Naive B cell (primary cell): Measurements from ENCODE around the gene BLZF1. TPM values are rescaled to one million over a fixed set of nuclear protein-coding genes. Genes with fewer than 3 reads are reported as not detected.
"Not testable (repeated sequence)": the region's sequence is repeated elsewhere in the genome, so short reads cannot be mapped to it uniquely, and the experiment has no call there.

Experiments
- ATAC-seq, 2 donors: fragments of 150-1000 bp; cut with Tn5 transposase; 2 replicates each; pipeline ENCODE4 v1.10.0; 2021; ENCODE audit warnings: low read depth in 2 of 2, mild to moderate bottlenecking in 2 of 2, moderate library complexity in 2 of 2
- DNase-seq: peaks from one replicate; pipeline ENCODE4 v3.0.0; 2022
- H3K27ac Mint-ChIP-seq, 6 donors: one replicate each; pipeline ENCODE4 v1.8.0; 2020 to 2022; ENCODE audit warnings: mild to moderate bottlenecking in 6 of 6, mixed read lengths in 6 of 6, moderate library complexity in 5 of 6, inconsistent platforms in 2 of 6
- H3K27me3 Mint-ChIP-seq, 3 donors: one replicate each; pipeline ENCODE4 v1.8.0; 2021 to 2022; ENCODE audit warnings: mixed read lengths in 3 of 3, mild to moderate bottlenecking in 1 of 3
- H3K36me3 Mint-ChIP-seq, 2 donors: one replicate each; pipeline ENCODE4 v1.8.0; 2020 to 2022; ENCODE audit warnings: mixed read lengths in 2 of 2, inconsistent platforms in 1 of 2, mild to moderate bottlenecking in 1 of 2
- H3K4me1 Mint-ChIP-seq, 3 donors: one replicate each; pipeline ENCODE4 v1.8.0; 2020 to 2022; ENCODE audit warnings: mixed read lengths in 3 of 3, inconsistent platforms in 1 of 3, mild to moderate bottlenecking in 1 of 3, moderate library complexity in 1 of 3
- H3K4me3 Mint-ChIP-seq, 8 donors: one replicate each; pipeline ENCODE4 v1.8.0; 2020 to 2022; ENCODE audit warnings: mild to moderate bottlenecking in 8 of 8, mixed read lengths in 8 of 8, moderate library complexity in 8 of 8, inconsistent platforms in 2 of 8
- H3K9me3 Mint-ChIP-seq, 7 donors: one replicate each; pipeline ENCODE4 v1.8.0; 2020 to 2022; ENCODE audit warnings: mixed read lengths in 7 of 7, mild to moderate bottlenecking in 5 of 7, inconsistent platforms in 2 of 7, moderate library complexity in 1 of 7
- polyA plus RNA-seq, 6 donors: library from polyadenylated mRNA; unstranded; fragments of 300-500 nt; fragmentation: Illumina TruSeq; gene quantifications; one replicate each; pipeline ENCODE4 v1.2.3, GENCODE V29; 2021; ENCODE audit warnings: low read depth in 6 of 6

BLZF1 gene
- polyA plus RNA-seq, 6 donors from 2014 or later: 10.3 to 12.6 (median 11.0) TPM

- DNase-seq: no peak
- Mint-ChIP-seq H3K9me3 (peaks cover 5 to 15% (median 10%) of the 10 kb centered on the region in 7 donors), H3K27ac (peak overlapping the region in 2 of 6 donors; percentile 3 to 51), H3K36me3 (peaks cover 17 to 21% of the 10 kb centered on the region in 2 donors), H3K4me3 (no peak overlapping the region), H3K4me1 (peaks cover 10 to 24% (median 15%) of the 10 kb centered on the region in 3 donors), H3K27me3 (no peaks in the 10 kb centered on the region)
- no peak for ATAC-seq
Measured at GRCh38 chr1:169338617-169339016, 29.4 kb upstream of the BLZF1 start.

- ATAC-seq (no peak), DNase-seq (no peak)
- peak overlapping the region in 1 of 8 donors; percentile 3 for H3K4me3 Mint-ChIP-seq
- H3K36me3 Mint-ChIP-seq: peaks cover 17 to 21% of the 10 kb centered on the region in 2 donors
- H3K27me3 Mint-ChIP-seq: no peaks in the 10 kb centered on the region
- H3K27ac Mint-ChIP-seq: peak overlapping the region in 1 of 6 donors; percentile 81
- H3K9me3 Mint-ChIP-seq: peaks cover 2 to 15% (median 8%) of the 10 kb centered on the region in 7 donors
- peaks cover 10 to 17% (median 15%) of the 10 kb centered on the region in 3 donors for H3K4me1 Mint-ChIP-seq
Measured at GRCh38 chr1:169339773-169340172, 28.2 kb upstream of the BLZF1 start.

- Mint-ChIP-seq H3K27me3 (no peaks in the 10 kb centered on the region), H3K4me3 (peak overlapping the region in 1 of 8 donors; percentile 5), H3K36me3 (peaks cover 12 to 13% of the 10 kb centered on the region in 2 donors), H3K4me1 (peaks cover 10 to 17% (median 15%) of the 10 kb centered on the region in 3 donors), H3K9me3 (peaks cover 1 to 11% (median 4%) of the 10 kb centered on the region in 7 donors), H3K27ac (peak overlapping the region in 1 of 6 donors; percentile 19)
- no peak for DNase-seq
- ATAC-seq: no peak
Measured at GRCh38 chr1:169340882-169341281, 27.1 kb upstream of the BLZF1 start.

GRCh38 chr1:169342096-169342495, 25.9 kb upstream of the BLZF1 start:
- DNase-seq, H3K27me3 Mint-ChIP-seq, ATAC-seq, H3K4me3 Mint-ChIP-seq: not testable (repeated sequence)
- Mint-ChIP-seq H3K9me3 (peaks cover 0 to 11% (median 3%) of the 10 kb centered on the region in 7 donors), H3K27ac (peak overlapping the region in 1 of 6 donors; percentile 39), H3K4me1 (peaks cover 10 to 17% (median 15%) of the 10 kb centered on the region in 3 donors), H3K36me3 (peaks cover 12 to 13% of the 10 kb centered on the region in 2 donors)

- Mint-ChIP-seq H3K9me3 (peaks cover 0 to 5% (median 1%) of the 10 kb centered on the region in 7 donors), H3K4me3 (no peak overlapping the region), H3K27ac (no peak overlapping the region), H3K4me1 (peaks cover 5 to 7% (median 6%) of the 10 kb centered on the region in 3 donors), H3K36me3 (peaks cover 4 to 6% of the 10 kb centered on the region in 2 donors), H3K27me3 (no peaks in the 10 kb centered on the region)
- DNase-seq (no peak), ATAC-seq (no peak)
Measured at GRCh38 chr1:169345511-169345910, 22.5 kb upstream of the BLZF1 start.

- H3K4me3 Mint-ChIP-seq: no peak overlapping the region
- ATAC-seq (no peak), DNase-seq (no peak)
- H3K9me3 Mint-ChIP-seq: peaks cover 0 to 2% (median 0%) of the 10 kb centered on the region in 7 donors
- H3K27me3 Mint-ChIP-seq: no peaks in the 10 kb centered on the region
- H3K36me3 Mint-ChIP-seq: no peaks in the 10 kb centered on the region
- H3K4me1 Mint-ChIP-seq: peaks cover 0 to 1% (median under 1%) of the 10 kb centered on the region in 3 donors
- H3K27ac Mint-ChIP-seq: no peak overlapping the region
Measured at GRCh38 chr1:169346036-169346589, 21.9 kb upstream of the BLZF1 start.

- Mint-ChIP-seq H3K27ac (no peak overlapping the region), H3K4me3 (no peak overlapping the region), H3K36me3 (no peaks in the 10 kb centered on the region), H3K27me3 (no peaks in the 10 kb centered on the region), H3K9me3 (peaks cover 0 to under 1% (median 0%) of the 10 kb centered on the region in 7 donors), H3K4me1 (no peaks in the 10 kb centered on the region)
- ATAC-seq (no peak), DNase-seq (no peak)
Measured at GRCh38 chr1:169347688-169348382, 20.2 kb upstream of the BLZF1 start.

GRCh38 chr1:169348383-169349036, 19.5 kb upstream of the BLZF1 start:
- peaks cover 0 to 5% of the 10 kb centered on the region in 2 donors for H3K36me3 Mint-ChIP-seq
- H3K27ac Mint-ChIP-seq: no peak overlapping the region
- ATAC-seq: peak in 1 of 2 donors; percentile 39
- no peaks in the 10 kb centered on the region for H3K27me3 Mint-ChIP-seq
- peaks cover 0 to 3% (median 0%) of the 10 kb centered on the region in 7 donors for H3K9me3 Mint-ChIP-seq
- H3K4me3 Mint-ChIP-seq: no peak overlapping the region
- H3K4me1 Mint-ChIP-seq: no peaks in the 10 kb centered on the region
- DNase-seq: peak; percentile 42

GRCh38 chr1:169360415-169360814, 7.6 kb upstream of the BLZF1 start:
- Mint-ChIP-seq H3K27ac (no peak overlapping the region), H3K27me3 (no peaks in the 10 kb centered on the region), H3K36me3 (peaks cover 0 to 10% of the 10 kb centered on the region in 2 donors), H3K4me1 (peaks cover 0 to 3% (median 0%) of the 10 kb centered on the region in 3 donors), H3K4me3 (no peak overlapping the region), H3K9me3 (peaks cover 0 to 4% (median 0%) of the 10 kb centered on the region in 7 donors)
- no peak for ATAC-seq
- DNase-seq: no peak

GRCh38 chr1:169361281-169361680, 6.7 kb upstream of the BLZF1 start:
- Mint-ChIP-seq H3K4me3 (no peak overlapping the region), H3K36me3 (peaks cover 0 to 10% of the 10 kb centered on the region in 2 donors), H3K27me3 (no peaks in the 10 kb centered on the region), H3K9me3 (peaks cover 0 to 4% (median 0%) of the 10 kb centered on the region in 7 donors), H3K4me1 (peaks cover 0 to 3% (median 0%) of the 10 kb centered on the region in 3 donors), H3K27ac (peak overlapping the region in 1 of 6 donors; percentile 81)
- DNase-seq (no peak), ATAC-seq (no peak)

- Mint-ChIP-seq H3K4me3 (no peak overlapping the region), H3K36me3 (peaks cover 0 to 10% of the 10 kb centered on the region in 2 donors), H3K4me1 (peaks cover 0 to 3% (median 0%) of the 10 kb centered on the region in 3 donors), H3K27me3 (no peaks in the 10 kb centered on the region), H3K9me3 (peaks cover 0 to 4% (median 0%) of the 10 kb centered on the region in 7 donors), H3K27ac (peak overlapping the region in 1 of 6 donors; percentile 17)
- DNase-seq (no peak), ATAC-seq (no peak)
Measured at GRCh38 chr1:169363046-169363730, 4.8 kb upstream of the BLZF1 start.

- H3K4me1 Mint-ChIP-seq: peaks cover 0 to 3% (median 2%) of the 10 kb centered on the region in 3 donors
- H3K27ac Mint-ChIP-seq: peak overlapping the region in 1 of 6 donors; percentile 85
- ATAC-seq: no peak
- H3K4me3 Mint-ChIP-seq: peak overlapping the region in 2 of 8 donors; percentile 1 to 12
- H3K36me3 Mint-ChIP-seq: peaks cover under 1 to 10% of the 10 kb centered on the region in 2 donors
- DNase-seq: no peak
- H3K27me3 Mint-ChIP-seq: no peaks in the 10 kb centered on the region
- peaks cover 0 to 4% (median 0%) of the 10 kb centered on the region in 7 donors for H3K9me3 Mint-ChIP-seq
Measured at GRCh38 chr1:169364948-169365347, 3.0 kb upstream of the BLZF1 start.
